Measurements from ENCODE around the gene ADARB2. TPM values are rescaled to one million over a fixed set of nuclear protein-coding genes. Genes with fewer than 3 reads are reported as not detected.

Gene ADARB2
- total RNA-seq, result 8.8 TPM

DNA sequence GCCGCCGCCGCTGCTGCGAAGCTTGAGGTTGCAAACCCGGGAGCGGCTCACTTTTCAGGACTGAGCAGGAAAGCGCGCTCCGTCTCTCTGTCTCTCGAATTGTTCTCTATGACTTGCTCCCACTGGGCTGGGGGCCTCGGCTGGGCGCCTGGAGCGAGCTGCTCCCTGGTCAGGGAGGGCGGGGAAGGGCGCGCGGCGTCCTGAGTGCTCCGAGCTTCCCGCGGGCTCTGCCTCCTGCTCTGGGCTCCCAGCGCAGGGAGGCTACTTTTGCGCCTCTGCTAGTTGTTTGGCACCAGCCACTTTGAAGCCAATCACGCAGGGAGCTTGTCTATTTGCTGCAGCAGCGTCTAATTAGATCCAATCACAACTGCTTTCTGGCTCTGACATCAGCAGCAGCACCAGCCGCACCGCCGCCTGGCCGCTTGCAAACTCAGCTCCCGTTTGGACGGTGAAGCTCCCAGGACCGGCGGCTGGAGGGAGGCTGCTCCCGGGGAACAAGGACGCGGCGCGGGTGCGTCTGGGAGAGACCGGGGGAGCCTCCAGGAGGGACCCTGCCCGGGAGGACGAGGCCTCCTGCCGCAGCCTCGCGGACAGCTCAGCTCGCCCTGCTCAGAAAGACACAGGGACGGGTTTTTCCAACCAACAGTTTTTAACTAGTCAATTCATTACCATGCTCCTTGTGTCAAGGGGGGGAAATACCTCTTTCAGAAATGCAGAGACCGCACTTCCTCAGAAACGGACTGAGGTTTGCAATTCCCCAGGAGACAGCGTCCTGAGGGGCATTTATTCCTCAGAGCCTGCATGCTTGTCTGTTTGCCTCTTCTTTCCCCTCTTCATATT lies at the start of gene ADARB2:
ADARB2 (minus strand) TSS at position 304 of the 840 bp plus-strand sequence.

